ENCODE results near the gene FGF6. TPM values are rescaled to one million over a fixed set of nuclear protein-coding genes. Genes with fewer than 3 reads are reported as not detected.

FGF6 gene
- total RNA-seq, 1 donor from 2014 or later = not detected

DNA sequence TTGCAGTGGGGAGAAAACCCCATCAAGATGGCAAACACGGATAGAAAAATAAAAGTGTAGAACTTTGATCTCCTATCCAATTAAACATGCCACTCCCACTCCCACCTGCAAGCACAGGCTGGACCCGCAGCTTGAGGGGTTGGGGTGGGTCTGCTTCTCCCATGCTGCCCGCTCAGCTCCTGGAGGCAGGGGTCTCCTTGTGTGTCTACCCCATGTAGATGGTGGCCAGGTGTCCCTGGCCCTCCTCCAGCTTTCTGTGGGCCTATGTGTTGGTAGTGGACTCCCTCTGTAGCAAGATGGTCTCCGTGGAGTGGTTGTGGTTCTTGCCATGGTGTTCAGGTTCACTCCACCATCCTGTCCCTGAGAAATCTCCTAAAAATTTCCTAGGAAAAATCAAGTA lies 42.6 kb downstream of the FGF6 start:
- no peaks in the 10 kb centered on the region for H3K36me3 Mint-ChIP-seq (ENCODE audit: low read depth, unreplicated experiment)
- DNase-seq (ENCODE audit: low spot score) = no peak
- H3K4me1 Mint-ChIP-seq (ENCODE audit: unreplicated experiment) = no peaks in the 10 kb centered on the region
- peaks cover 8% of the 10 kb centered on the region for H3K9me3 Mint-ChIP-seq (ENCODE audit: unreplicated experiment)
- H3K27me3 Mint-ChIP-seq (ENCODE audit: unreplicated experiment) = no peaks in the 10 kb centered on the region
- TF ChIP-seq, protein P1, sequence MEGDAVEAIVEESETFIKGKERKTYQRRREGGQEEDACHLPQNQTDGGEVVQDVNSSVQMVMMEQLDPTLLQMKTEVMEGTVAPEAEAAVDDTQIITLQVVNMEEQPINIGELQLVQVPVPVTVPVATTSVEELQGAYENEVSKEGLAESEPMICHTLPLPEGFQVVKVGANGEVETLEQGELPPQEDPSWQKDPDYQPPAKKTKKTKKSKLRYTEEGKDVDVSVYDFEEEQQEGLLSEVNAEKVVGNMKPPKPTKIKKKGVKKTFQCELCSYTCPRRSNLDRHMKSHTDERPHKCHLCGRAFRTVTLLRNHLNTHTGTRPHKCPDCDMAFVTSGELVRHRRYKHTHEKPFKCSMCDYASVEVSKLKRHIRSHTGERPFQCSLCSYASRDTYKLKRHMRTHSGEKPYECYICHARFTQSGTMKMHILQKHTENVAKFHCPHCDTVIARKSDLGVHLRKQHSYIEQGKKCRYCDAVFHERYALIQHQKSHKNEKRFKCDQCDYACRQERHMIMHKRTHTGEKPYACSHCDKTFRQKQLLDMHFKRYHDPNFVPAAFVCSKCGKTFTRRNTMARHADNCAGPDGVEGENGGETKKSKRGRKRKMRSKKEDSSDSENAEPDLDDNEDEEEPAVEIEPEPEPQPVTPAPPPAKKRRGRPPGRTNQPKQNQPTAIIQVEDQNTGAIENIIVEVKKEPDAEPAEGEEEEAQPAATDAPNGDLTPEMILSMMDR (IDR thresholded peaks at IDR 0.05; ENCODE audit: unreplicated experiment) = no peak
- H3K4me3 Mint-ChIP-seq (ENCODE audit: unreplicated experiment) = no peak overlapping the region
- H3K27ac Mint-ChIP-seq (ENCODE audit: unreplicated experiment) = no peak overlapping the region

DNA sequence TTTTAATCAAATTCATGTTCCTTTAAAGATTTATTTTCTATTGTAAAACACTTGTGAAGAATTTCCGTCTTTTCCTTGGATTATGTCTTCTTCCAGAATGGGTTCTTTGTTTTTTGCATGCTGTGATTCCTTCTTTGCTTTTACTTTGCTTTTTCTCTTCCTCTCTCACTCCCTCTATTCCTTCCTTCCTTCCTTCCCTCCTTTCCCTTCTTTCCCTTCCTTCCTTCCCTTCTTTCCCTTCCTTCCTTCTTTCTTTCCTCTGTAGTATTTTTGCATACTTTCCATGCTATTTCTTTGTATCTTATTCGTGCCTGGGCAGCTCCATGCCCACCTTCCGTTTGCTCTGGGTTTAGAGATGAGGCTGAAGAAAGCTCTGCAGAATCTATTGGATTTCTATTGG lies 44.5 kb downstream of the FGF6 start:
- Mint-ChIP-seq H3K4me3 (ENCODE audit: unreplicated experiment) (no peak overlapping the region), H3K9me3 (ENCODE audit: unreplicated experiment) (peaks cover 8% of the 10 kb centered on the region), H3K27me3 (ENCODE audit: unreplicated experiment) (no peaks in the 10 kb centered on the region), H3K4me1 (ENCODE audit: unreplicated experiment) (no peaks in the 10 kb centered on the region), H3K36me3 (ENCODE audit: low read depth, unreplicated experiment) (no peaks in the 10 kb centered on the region), H3K27ac (ENCODE audit: unreplicated experiment) (no peak overlapping the region)
- TF ChIP-seq, protein P1 (IDR thresholded peaks at IDR 0.05; ENCODE audit: unreplicated experiment) = no peak
- no peak for DNase-seq (ENCODE audit: low spot score)

DNA sequence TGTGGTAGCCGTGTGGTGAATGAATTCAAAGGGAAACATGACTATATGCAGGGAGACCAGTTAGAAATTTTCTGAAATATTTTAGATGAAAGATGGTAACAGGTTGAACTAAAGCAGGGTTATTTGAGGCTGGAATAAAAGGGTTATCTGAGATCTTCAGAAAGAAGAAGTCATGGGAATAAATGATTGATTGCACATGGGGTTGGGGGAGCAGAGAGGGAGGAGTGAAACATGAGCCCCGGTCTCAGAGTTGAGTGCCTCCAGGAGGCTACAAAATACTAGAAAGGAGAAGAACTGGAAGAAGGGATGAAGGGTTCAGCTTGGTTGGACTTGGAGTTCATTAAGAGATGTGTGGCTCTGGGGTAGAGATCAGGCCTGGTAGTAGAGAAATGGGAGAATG lies 49.8 kb downstream of the FGF6 start:
- Mint-ChIP-seq H3K27me3 (ENCODE audit: unreplicated experiment) (peaks cover 5% of the 10 kb centered on the region), H3K4me3 (ENCODE audit: unreplicated experiment) (no peak overlapping the region), H3K36me3 (ENCODE audit: low read depth, unreplicated experiment) (peaks cover 6% of the 10 kb centered on the region), H3K27ac (ENCODE audit: unreplicated experiment) (no peak overlapping the region), H3K9me3 (ENCODE audit: unreplicated experiment) (no peaks in the 10 kb centered on the region), H3K4me1 (ENCODE audit: unreplicated experiment) (no peaks in the 10 kb centered on the region)
- TF ChIP-seq, protein P1 (IDR thresholded peaks at IDR 0.05; ENCODE audit: unreplicated experiment) = no peak
- no peak for DNase-seq (ENCODE audit: low spot score)

DNA sequence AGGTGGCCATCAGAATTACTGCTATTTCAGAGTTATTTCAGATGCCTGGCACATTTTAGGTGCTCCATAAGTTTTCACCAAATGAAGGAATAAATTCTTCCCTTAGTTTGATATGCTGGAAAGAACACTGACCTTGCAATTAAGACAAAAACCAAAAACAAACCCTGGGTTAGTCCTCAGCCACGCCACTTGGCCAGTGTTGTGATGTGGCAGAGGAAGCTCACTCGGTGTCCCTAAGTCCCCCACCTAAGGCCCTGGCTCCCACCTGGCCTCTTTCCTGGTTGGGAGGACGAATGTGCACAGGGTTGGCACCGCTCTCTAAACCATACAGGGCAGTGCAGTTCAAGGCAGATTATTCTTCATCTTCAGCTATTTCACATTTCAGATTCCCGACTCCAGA lies 52.4 kb downstream of the FGF6 start:
- DNase-seq (ENCODE audit: low spot score) = no peak
- no peaks in the 10 kb centered on the region for H3K9me3 Mint-ChIP-seq (ENCODE audit: unreplicated experiment)
- no peak overlapping the region for H3K27ac Mint-ChIP-seq (ENCODE audit: unreplicated experiment)
- TF ChIP-seq, protein P1 (IDR thresholded peaks at IDR 0.05; ENCODE audit: unreplicated experiment) = no peak
- peaks cover 5% of the 10 kb centered on the region for H3K27me3 Mint-ChIP-seq (ENCODE audit: unreplicated experiment)
- H3K4me3 Mint-ChIP-seq (ENCODE audit: unreplicated experiment) = no peak overlapping the region
- peaks cover 6% of the 10 kb centered on the region for H3K36me3 Mint-ChIP-seq (ENCODE audit: low read depth, unreplicated experiment)
- no peaks in the 10 kb centered on the region for H3K4me1 Mint-ChIP-seq (ENCODE audit: unreplicated experiment)

DNA sequence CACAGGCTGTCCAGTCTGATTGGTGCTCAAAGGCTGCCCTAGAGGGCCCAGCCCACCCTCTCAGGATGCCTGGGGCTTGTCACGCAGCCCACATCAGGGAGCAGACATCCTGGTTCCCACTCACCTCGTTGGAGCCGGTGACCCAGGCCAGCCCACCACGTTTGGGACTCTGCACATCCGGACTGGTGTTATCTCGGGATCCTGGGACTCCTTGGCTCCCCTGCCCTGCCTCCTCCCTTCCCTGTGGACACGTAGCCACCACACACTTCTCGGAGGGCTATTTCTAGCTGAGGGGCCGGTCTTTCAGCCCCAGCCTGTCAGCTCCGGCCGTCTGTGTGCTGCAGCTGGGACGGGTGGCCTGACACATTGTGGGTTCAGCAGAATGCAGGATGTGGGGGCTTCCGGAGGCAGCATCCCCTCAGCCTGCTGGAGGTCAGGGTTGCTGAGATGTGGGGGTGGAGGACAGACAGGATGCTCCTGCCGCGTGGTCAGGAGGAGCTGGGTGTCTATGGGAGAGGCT lies 53.3 kb downstream of the FGF6 start:
- DNase-seq (ENCODE audit: low spot score) = no peak
- TF ChIP-seq, protein P1 (IDR thresholded peaks at IDR 0.05; ENCODE audit: unreplicated experiment) = no peak
- Mint-ChIP-seq H3K27me3 (ENCODE audit: unreplicated experiment) (peaks cover 5% of the 10 kb centered on the region), H3K4me1 (ENCODE audit: unreplicated experiment) (no peaks in the 10 kb centered on the region), H3K27ac (ENCODE audit: unreplicated experiment) (no peak overlapping the region), H3K4me3 (ENCODE audit: unreplicated experiment) (no peak overlapping the region), H3K36me3 (ENCODE audit: low read depth, unreplicated experiment) (peaks cover 6% of the 10 kb centered on the region), H3K9me3 (ENCODE audit: unreplicated experiment) (no peaks in the 10 kb centered on the region)
